Erythroblast (primary cell): ENCODE data around the gene UCHL3.

Source experiments
- GATA1 ChIP-seq: IDR thresholded peaks from 2 replicates; pipeline ENCODE4 v1.6.1; 2011; ENCODE audit warnings: low read depth, mild to moderate bottlenecking, control low read depth, low read length, moderate library complexity
- POLR2A ChIP-seq: IDR thresholded peaks from 2 replicates; pipeline ENCODE4 v1.6.1; 2011; ENCODE audit warnings: mild to moderate bottlenecking, low read length

DNA sequence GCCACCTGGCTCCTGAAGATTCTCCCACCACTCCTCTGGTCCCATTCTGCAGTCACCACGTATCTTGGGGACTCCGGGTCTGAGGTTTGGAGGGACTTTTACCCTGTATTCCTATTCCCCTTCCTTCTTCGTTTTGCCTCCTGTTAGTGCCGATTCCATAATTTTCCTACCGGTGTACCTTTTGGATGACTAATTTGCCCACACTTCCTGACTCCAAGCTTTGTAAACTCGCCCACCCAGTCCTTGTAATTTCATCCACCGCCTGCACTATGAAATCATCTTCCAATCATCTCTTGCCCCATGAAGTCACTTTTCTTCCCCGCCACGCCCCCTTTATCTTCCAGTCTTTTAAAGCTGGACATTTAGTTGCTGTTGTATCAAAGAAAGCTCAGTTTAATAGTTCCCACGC is 572 bp downstream of the UCHL3 start:
- TF ChIP-seq POLR2A = no peak
- no peak for TF ChIP-seq GATA1
